GM18907 (cell line): ENCODE data around the gene CHMP3.
"Not testable (repeated sequence)": the region's sequence is repeated elsewhere in the genome, so short reads cannot be mapped to it uniquely, and the experiment has no call there.

Experiments
- ATAC-seq: cut with Tn5 transposase; IDR thresholded peaks from one replicate; pipeline ENCODE4 v1.9.1; 2021; ENCODE audit warnings: mild to moderate bottlenecking, moderate library complexity; ENCODE audit not compliant: unreplicated experiment

The CHMP3 gene

DNA sequence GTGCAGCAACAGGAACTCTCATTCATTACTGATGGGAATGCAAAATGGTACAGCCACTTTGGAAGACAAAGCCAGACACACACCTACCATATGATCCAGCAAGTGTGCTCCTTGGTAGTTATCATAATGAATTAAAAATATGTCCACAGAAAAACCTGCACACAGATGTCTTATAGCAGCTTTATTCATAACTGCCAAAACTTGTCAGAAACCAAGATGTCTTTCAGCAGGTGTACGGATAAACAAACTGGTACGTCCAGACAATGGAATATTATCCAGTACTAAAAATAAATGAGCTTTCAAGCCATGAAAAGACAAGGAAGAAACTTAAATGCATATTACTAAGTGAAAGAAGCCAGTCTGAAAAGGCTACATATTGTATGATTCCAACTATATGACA lies 50.4 kb downstream of the CHMP3 start:
- no peak for ATAC-seq

DNA sequence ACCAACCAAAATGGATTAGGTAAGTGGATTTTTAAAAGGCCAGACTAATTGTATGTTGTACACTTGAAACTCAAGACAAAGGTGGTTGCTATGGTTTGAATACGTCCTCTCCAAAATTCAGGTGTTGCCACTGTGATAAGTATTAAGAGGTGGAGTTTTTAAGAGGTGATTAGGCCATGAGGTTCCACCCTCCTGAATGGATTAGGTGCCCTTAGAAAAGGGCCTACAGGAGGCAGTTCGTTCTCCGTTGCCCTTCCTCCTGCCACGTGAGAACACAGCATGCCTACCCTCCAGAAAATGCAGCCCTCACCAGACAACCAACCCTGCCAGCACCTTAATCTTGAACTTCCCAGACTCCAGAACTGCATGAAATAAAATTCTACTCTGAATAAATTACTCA lies 51.2 kb downstream of the CHMP3 start:
- ATAC-seq: no peak

DNA sequence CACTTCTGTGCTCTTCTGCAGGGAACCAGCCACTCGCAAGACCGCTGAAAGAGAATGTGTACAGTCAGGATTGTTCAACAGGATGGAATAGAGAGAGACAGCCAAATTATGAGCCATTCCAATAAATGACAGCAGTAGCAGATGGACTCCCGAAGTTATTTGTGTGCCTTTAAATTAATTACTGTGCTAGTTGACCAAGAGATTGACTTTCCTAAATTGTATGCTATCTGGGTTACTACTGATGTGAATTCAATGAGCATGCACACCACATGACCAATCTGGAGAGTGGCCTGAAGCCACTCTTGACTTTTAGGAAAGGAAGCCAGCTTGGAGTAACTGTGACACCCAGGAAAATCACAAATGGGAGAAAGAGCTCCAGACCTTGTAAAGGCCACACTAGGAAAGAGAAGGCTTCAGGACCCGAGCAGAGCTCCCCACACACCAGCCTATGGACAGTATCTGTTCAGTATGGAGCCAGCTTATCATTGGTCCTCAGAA lies 52.8 kb downstream of the CHMP3 start:
- no peak for ATAC-seq

DNA sequence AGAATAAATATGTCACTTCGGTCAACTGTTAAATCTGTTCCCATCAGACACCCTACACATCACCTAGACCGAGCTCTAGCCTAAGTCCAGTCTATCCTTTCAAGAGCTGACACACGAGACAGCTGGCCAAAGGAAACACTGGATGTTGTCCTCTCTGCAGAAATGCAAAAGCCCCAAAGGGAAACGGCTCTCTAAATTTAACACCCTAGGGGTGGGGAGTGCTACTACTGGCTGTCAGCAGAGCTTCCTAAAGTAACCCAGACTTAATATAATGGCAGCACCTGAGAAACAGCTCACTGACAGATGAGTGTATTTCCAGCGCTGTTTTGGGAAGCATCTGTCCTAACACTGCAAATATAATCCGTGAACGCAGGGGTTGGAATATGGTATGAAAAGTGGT lies 55.6 kb downstream of the CHMP3 start:
- ATAC-seq: no peak

DNA sequence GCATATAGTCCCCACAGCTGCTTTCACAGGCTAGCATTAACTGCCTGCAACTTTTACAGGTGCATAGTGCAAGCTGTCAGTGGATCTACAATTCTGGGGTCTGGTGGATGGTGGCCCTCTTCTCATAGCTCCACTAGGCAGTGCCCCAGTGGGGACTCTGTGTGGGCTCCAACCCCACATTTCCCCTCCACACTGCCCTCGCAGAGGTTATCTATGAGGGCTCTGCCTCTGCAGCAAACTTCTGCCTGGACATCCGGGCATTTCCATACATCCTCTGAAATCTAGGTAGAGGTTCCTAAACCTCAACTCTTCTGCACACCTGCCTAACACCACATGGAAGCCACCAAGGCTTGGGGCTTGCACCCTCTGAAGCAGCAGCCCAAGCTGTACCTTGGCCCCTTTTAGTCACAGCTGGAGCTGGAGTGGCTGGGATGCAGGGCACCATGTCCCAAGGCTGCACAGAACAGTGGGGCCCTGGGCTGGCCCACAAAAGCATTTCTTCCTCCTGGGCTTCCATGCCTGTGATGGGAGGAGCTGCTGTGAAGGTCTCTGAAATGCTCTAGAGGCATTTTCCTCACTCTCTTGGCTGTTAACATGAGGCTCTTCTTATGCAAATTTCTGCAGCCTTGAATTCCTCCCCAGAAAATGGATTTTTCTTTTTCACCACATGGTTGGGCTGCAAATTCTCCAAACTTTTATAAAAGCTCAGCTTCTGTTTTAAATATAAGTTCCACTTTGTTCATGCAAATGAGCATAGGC lies 62.7 kb downstream of the CHMP3 start:
- ATAC-seq: no peak

DNA sequence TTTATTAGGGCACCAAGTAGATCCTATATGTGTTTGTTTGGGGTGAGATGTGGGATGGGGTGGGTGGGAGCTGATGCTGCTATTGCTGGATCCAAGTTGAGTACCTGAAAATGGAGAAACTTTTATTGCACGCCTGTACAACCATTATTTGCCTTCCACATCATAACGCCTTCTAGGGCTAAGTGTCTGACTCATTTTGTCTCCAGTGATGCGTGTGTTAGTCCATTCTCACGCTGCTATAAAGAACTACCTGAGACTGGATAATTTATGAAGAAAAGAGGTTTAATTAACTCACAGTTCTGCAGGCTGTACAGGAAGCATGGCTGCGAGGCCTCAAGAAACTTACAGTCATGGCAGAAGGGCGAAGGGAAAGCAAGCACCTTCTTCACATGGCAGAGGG lies 63.9 kb downstream of the CHMP3 start:
- ATAC-seq: no peak

DNA sequence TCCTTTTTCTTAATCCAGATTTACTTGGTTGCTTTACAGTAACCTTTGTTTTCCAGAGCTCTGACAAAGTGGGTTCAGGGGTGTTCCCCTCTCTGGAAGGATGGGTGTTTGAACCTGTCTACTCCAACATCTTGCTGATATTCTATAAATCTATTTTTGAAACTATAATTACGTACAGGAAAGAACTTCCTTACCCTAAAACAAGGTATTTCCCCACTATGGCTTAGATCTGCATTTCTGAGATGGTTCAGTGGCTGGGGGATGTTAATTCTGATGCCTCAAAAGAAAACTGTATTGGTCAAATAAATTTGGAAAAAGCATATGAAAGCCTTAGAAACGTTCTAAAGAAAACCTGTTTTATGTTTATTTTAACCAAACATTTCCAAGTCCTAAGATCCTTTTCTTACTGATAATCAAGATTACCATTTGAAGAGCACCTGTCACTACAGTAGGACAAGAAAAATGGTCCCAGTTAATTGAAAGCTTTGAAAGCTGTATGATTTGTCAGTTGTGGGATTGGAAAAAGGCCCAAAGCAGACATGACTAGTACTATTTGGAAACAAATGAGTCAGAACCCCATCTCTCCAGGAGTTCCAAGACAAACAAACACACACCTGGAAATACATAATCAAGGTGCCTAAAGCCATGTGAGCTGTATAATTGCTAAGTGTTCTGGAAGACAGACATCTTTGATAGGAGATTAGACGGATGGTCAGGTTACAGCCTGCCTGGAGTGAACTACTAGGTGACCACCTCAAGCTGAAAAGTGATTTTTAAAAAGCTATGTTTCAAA lies 64.6 kb downstream of the CHMP3 start:
- ATAC-seq: no peak

DNA sequence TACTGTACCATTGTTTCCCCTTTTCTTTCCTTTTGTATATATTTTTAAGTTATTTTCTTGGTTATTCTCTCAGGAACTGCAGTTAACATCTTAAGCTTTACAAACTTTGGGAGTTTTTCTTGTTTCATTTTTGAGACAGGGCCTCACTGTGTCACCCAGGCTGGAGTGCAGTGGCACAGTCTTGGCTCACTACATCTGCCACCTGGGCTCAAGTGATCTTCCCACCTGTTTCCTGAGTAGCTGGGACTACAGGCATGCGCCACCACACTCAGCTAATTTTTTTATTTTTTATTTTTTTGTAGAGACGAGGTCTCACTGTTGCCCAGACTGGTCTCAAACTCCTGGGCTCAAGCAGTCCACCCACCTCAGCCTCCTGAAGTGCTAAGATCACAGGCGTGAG lies 66.9 kb downstream of the CHMP3 start:
- ATAC-seq: not testable (repeated sequence)

DNA sequence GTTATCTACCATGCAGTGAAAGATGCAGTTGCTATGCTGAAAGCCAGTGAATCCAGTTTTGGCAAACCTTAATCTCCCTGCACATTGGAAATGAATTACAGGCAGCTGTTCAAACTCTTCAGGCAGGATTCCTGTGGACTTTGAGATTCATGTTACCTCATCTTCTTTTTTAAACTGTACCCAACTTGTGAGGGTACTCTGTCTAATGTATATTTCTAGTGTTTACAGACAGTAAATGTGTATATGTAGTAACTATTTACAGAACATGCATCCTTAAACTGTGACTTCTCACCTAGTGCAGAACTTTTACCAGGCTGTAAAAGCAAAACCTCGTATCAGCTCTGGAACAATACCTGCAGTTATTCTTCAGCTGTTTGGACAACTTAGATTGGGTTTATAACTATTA lies 71.2 kb downstream of the CHMP3 start:
- no peak for ATAC-seq

DNA sequence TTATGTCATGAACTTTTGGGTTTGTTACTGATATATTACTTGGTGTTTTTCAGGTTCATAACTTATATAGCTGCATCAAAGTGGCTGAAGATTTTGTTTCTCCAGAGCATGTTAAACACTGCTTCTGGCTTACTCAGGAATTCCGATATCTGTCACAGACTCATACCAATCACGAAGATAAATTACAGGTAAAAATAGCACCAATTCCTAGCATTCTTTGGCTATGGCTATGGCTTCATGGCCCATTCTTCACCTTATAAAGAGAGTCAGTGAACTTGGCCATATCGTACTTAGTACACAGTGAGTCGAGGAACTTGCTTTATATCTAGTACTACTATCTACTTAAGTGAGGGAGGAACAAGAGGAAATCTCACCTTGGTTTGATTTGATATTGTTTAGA lies 72.2 kb downstream of the CHMP3 start:
- no peak for ATAC-seq

DNA sequence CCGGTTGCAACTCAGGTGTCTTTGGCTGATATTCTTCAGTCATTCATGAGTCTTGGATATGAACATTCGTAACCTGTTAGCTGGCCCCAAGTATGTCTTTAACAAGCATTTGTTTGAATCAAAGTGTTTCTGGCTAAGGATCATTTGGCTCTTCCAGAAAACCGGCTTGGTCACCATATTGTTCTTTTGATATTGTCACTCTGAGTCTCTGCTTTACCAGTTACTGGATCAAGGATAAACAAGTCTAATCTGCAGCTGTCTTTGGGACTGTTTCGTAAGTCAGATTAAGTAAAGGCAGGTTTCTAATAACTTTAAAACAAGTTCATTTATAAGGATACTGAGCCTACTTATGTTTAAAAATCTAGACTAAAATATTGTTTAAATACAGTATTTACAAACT lies 73.0 kb downstream of the CHMP3 start:
- no peak for ATAC-seq

DNA sequence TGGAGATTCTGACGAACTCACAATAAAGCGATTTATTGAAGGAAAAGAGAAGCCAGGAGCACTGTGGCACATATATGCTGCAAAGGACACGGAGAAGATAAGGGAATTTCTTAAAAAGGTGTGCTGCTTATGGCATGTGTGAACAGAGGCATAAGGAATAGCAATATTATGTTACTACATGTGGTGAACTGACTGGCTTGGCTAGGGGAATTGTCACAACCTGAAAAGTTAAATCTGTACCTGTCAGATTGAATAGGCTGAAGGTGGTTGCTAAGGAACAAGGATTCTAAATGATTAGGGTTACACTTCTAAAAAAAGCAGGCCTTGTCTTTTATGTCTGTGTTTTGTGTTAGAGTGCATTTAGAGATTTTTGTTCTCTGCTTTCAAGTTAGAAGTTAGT lies 73.7 kb downstream of the CHMP3 start:
- no peak for ATAC-seq

DNA sequence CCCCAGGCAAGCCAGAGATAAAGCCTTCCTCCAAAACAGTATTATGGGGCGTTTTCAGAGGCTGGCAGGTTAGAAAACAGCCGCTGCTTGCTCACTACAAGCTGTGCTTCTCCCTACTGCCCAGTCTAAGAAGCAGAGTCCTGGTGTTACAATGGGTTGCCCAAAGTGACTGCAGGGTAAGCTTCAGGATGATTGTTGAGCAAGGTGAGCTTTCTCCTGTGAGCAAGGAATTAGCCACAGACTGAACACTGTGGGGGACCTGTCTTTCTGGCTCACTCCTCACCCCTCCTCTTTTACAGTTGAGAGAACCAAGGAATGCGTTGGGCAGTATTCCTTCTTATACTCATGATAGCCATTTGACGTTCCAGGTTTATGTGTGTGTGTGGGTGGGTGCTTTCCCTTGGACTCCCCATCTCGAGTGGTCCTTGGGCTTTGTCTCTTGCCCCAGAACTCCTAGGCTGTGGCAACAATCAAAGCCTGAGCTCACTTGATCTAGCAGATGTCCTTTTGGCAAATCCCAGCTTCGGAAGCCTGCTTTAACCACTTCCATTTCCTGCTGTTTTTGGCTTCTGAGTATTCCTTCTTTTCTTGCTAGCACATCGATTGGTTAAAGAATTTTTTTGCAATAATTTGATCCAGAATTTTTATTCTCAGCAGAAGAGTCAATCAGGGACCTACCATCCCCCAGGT lies 74.5 kb downstream of the CHMP3 start:
- no peak for ATAC-seq

DNA sequence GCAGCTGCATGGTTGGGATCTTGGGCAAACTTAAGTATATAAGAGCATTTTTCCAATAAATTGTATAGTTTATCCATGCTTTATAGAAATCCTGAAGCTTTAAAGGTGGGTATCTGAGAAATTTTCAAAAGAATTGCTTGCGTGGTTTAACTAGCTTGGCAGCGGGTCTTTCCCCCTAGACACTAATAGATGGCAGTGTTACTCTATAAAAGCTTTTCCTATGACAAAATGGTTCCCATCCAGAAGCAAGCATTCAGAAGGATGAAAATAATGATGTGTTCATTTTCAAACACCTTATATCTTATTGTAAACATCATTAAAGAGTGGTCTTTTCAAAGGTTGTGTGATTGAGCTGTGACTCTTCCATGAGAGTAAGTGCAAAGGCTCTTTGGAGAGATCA lies 76.2 kb downstream of the CHMP3 start:
- ATAC-seq: no peak

DNA sequence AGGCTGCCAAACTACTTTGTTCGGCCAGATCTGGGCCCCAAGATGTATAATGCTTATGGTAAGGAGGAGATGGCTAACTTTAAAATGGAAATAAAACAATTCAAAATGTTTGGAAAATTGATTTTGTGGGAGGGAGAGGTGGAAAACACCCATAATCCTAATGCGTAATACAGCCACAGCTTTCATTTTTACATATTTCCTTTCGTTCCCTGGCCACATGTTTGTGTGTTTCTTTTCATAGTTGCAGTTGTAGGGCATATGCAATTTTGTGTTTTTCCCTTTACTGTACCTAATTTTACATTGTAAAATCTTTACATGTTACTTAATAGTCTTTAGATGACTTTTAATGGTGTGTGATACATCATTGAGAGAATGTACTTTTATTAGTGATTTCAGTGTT lies 77.4 kb downstream of the CHMP3 start:
- ATAC-seq: no peak

DNA sequence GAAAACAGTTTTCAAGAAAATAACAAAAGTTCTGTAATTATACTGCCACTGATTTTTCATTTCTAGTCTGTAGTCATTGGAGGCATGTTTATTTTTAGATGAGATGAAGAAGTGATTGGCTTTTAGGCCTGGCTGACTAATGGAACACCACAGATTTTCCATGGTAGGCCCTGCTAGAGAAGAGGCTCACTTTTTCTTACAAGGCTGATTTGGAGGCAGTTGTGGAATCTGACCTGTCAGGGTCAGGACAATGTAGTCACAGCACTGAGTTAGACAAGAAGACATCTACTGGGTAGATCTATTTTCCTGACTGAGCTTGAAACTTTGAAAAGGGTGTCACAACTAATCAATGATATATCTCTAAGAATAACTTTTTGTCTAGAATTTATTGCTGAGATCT lies 78.1 kb downstream of the CHMP3 start:
- no peak for ATAC-seq

DNA sequence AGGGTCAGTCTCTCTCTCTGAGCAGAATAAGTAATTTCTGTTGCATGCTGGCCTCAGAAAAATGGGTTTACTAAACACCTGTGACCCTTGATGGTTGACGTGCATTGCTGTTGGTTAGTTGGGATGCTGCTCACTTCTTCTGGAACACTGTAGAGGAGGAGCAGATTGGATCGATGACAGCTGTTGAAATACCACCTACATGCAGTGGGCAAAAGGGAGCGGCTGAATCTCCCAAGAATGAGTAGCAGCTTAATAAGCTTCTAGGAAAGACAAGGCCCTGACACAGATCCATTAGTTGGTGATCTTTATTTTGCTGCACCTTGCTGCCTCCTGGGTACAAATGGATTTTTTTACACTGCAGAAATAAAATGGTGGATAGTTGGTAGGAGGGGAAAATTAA lies 78.9 kb downstream of the CHMP3 start:
- no peak for ATAC-seq

DNA sequence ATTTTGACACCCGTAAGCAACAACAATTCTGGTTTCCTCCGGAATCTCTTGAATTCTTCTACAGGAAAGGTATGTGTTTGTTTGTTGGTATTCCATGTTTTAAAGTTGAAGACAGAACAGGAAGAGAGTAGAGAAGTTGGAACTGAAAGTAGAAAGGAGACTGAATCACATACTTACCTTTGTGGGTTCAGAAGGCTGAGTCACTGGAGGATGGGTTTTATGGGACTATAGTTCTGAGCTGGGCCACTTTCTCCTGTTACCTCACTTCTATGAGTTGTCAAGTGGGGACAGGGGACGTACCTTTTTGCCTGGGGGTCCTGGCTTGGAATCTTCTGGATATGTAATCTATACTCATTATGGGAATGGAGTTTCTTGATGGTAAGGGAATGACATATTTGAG lies 81.2 kb downstream of the CHMP3 start:
- no peak for ATAC-seq

DNA sequence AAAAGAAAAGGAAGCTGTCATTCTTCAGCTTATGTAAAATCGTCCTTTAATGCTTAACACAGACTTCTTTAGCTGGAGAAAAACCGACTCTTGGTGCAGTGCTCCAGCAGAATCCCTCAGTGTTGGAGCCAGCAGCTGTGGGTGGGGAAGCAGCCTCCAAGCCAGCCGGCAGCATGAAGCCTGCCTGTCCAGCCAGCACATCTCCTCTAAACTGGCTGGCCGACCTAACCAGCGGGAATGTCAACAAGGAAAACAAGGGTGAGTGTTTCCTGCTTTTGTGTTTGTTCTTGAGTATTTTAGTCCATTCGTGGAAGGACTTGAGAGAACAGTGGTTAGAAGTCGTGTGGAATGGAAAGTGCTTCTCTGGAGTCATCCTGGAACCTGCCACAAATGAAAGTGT lies 83.1 kb downstream of the CHMP3 start:
- ATAC-seq: no peak

DNA sequence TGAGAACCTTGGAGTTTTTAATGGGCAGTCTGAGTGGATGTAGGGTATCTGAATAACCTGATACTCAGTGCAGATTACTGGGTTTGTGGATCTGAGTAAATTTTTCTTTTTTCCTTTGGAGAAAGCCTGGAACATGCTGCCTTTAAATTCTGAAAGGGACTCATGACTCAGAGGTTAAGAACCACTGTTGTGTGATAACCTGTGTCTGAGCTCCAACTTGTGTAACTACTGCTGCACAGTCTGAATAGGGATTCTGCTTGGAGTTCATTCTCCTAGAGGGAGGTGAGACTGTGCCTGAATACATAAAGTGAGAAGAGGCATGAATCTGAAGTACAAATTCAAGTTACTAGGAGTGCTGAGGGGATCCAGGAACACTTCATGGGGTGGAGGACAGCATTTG lies 85.9 kb downstream of the CHMP3 start:
- ATAC-seq: no peak

DNA sequence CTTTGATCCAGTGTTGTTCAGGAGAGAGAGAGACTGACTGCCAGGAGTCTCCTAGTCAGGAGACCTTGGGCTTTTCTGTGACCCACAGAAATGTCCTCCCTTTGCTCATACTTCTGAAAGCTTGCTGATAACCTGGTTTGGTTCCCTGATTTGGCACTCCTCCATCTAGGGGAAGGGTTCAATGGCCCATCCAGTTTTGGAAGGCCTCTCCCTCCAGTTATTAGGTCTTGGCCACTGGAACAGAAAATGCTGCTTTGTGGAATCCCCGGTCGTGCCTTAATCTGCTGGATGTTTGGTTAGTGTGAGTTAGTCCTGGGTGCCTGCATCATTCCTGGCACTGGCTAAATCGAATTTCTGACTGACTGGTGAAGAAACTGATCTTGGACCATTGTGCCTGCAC lies 86.3 kb downstream of the CHMP3 start:
- no peak for ATAC-seq

DNA sequence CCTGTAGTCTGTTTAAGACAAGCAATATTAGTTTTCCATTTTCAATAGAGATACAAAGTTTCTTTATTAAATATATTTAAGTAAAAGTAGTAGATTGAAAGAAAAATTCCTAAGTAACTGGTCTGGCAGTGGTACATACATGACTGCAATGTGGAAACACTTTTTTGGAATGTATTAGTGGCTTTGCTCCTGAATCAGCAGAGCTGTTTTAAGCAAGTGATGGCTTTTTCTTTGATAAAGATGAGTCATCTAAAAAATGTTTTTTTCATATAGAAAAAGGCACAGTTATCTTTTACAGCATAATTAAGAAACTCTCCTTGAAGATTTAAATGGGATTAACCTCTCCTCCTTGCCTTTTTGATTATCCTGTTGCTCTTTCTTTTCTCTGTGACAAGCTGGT lies 87.2 kb downstream of the CHMP3 start:
- no peak for ATAC-seq
